Calu3 (cell line): Measurements from ENCODE around the gene KCTD2. TPM values are rescaled to one million over a fixed set of nuclear protein-coding genes. Genes with fewer than 3 reads are reported as not detected.

Experiments used
- BruUV-seq: library from RNA; stranded (reverse); fragments of 400-500 nt; replicated peaks from 2 replicates; lab custom pipeline; 2021; lab: Mats Ljungman, UMichigan
- CTCF ChIA-PET: fragments of 300-600 bp; sonication (Branson Sonifier 250); formaldehyde crosslinking; loops from one replicate; lab custom pipeline; 2022; ENCODE audit warnings: antibody characterized with exemption; lab: Charles Lee
- DNase-seq: peaks from one replicate; pipeline ENCODE4 v3.0.0; 2022
- H3K27ac Mint-ChIP-seq: one replicate; pipeline ENCODE4 v1.8.0; 2022; ENCODE audit warnings: mixed read lengths; ENCODE audit not compliant: unreplicated experiment
- H3K27me3 Mint-ChIP-seq: one replicate; pipeline ENCODE4 v1.8.0; 2022; ENCODE audit warnings: mixed read lengths; ENCODE audit not compliant: unreplicated experiment
- H3K36me3 Mint-ChIP-seq: one replicate; pipeline ENCODE4 v1.8.0; 2022; ENCODE audit warnings: mild to moderate bottlenecking, moderate library complexity, mixed read lengths; ENCODE audit not compliant: insufficient read depth, unreplicated experiment
- H3K4me1 Mint-ChIP-seq: one replicate; pipeline ENCODE4 v1.8.0; 2022; ENCODE audit warnings: mild to moderate bottlenecking, low read depth, mixed read lengths; ENCODE audit not compliant: unreplicated experiment
- H3K4me3 Mint-ChIP-seq: one replicate; pipeline ENCODE4 v1.8.0; 2022; ENCODE audit warnings: mild to moderate bottlenecking, low read depth, moderate library complexity, mixed read lengths; ENCODE audit not compliant: unreplicated experiment
- H3K9me3 Mint-ChIP-seq: one replicate; pipeline ENCODE4 v1.8.0; 2022; ENCODE audit warnings: low read depth, mixed read lengths; ENCODE audit not compliant: unreplicated experiment
- CTCF ChIP-seq: fragments of 200-600 bp; IDR thresholded peaks from one replicate; pipeline ENCODE4 v1.8.0; 2022; ENCODE audit warnings: antibody characterized with exemption; ENCODE audit not compliant: unreplicated experiment
- intact Hi-C: fragments of 100-400 bp; cut with micrococcal nuclease; formaldehyde crosslinking; loops from one replicate; pipeline ENCODE4 v1.10.0; 2022; ENCODE audit not compliant: unreplicated experiment
- total RNA-seq: library from RNA; stranded (reverse); gene quantifications from 2 replicates; pipeline ENCODE4 v1.2.3, GENCODE V29; 2022

The KCTD2 gene
- total RNA-seq, 1 experiment from 2014 or later: 24.4 TPM

- intact Hi-C loops: no loop called here
- H3K4me1 Mint-ChIP-seq: peaks cover 53% of the 10 kb centered on the region
- H3K4me3 Mint-ChIP-seq: no peak overlapping the region
- no peak for DNase-seq
- no peaks in the 10 kb centered on the region for H3K27me3 Mint-ChIP-seq
- no peak for TF ChIP-seq CTCF
- peaks cover 35% of the 10 kb centered on the region for H3K36me3 Mint-ChIP-seq
- no peaks in the 10 kb centered on the region for H3K9me3 Mint-ChIP-seq
- BruUV-seq: no TSS peak
- peak overlapping the region; percentile 53 for H3K27ac Mint-ChIP-seq
- CTCF ChIA-PET: no interaction called here
These were observed 34.9 kb downstream of the KCTD2 start for GRCh38 chr17:75081611-75082540.

GRCh38 chr17:75082683-75083082 lies 35.7 kb downstream of the KCTD2 start:
- Mint-ChIP-seq H3K27ac (peak overlapping the region; percentile 53), H3K27me3 (no peaks in the 10 kb centered on the region), H3K36me3 (peaks cover 38% of the 10 kb centered on the region), H3K9me3 (no peaks in the 10 kb centered on the region), H3K4me3 (no peak overlapping the region), H3K4me1 (peaks cover 48% of the 10 kb centered on the region)
- BruUV-seq: no TSS peak
- no peak for DNase-seq
- CTCF ChIA-PET: no interaction called here
- intact Hi-C loops: no loop called here
- no peak for TF ChIP-seq CTCF

- TF ChIP-seq CTCF: no peak
- Mint-ChIP-seq H3K36me3 (peaks cover 47% of the 10 kb centered on the region), H3K4me1 (peaks cover 44% of the 10 kb centered on the region), H3K9me3 (no peaks in the 10 kb centered on the region), H3K4me3 (no peak overlapping the region), H3K27ac (peak overlapping the region; percentile 50), H3K27me3 (no peaks in the 10 kb centered on the region)
- intact Hi-C loops: no loop called here
- BruUV-seq: no TSS peak
- no peak for DNase-seq
- CTCF ChIA-PET: interaction anchor here (0.9 to 1.6 kb wide), 2 partner anchors 12 to 14 kb away, joined by 4 to 5 read pairs; no protein-coding TSS in a partner anchor
These were observed 37.1 kb downstream of the KCTD2 start for GRCh38 chr17:75084039-75084660.

- CTCF ChIA-PET: interaction anchor here (1.0 kb wide), 1 partner anchor 27 kb away, joined by 3 read pairs; no protein-coding TSS in a partner anchor
- no peak for DNase-seq
- peak overlapping the region; percentile 78 for H3K4me3 Mint-ChIP-seq
- no TSS peak for BruUV-seq
- peaks cover 65% of the 10 kb centered on the region for H3K36me3 Mint-ChIP-seq
- H3K4me1 Mint-ChIP-seq: peaks cover 65% of the 10 kb centered on the region
- no peaks in the 10 kb centered on the region for H3K9me3 Mint-ChIP-seq
- intact Hi-C loops: no loop called here
- TF ChIP-seq CTCF: no peak
- peak overlapping the region; percentile 90 for H3K27ac Mint-ChIP-seq
- H3K27me3 Mint-ChIP-seq: no peaks in the 10 kb centered on the region
These were observed 39.6 kb downstream of the KCTD2 start for GRCh38 chr17:75086496-75087181.
